RPMI8226 (cell line): Measurements from ENCODE around the gene ZDHHC11B.
"Not testable (repeated sequence)": the region's sequence is repeated elsewhere in the genome, so short reads cannot be mapped to it uniquely, and the experiment has no call there.

Experiments
- DNase-seq: peaks from one replicate; pipeline ENCODE4 v3.0.0-alpha.2; 2015

ZDHHC11B gene

GRCh38 chr5:683551-684481, 100.7 kb downstream of the ZDHHC11B start:
- DNase-seq, result no peak

- DNase-seq, result not testable (repeated sequence)
Observed at GRCh38 chr5:682651-683358, 101.7 kb downstream of the ZDHHC11B start.

- DNase-seq, result not testable (repeated sequence)
Observed at GRCh38 chr5:682216-682615, 102.3 kb downstream of the ZDHHC11B start.

- not testable (repeated sequence) for DNase-seq
Observed at GRCh38 chr5:681317-682191, 103.0 kb downstream of the ZDHHC11B start.

GRCh38 chr5:680836-681235, 103.7 kb downstream of the ZDHHC11B start:
- not testable (repeated sequence) for DNase-seq

- not testable (repeated sequence) for DNase-seq
Observed at GRCh38 chr5:680118-680795, 104.3 kb downstream of the ZDHHC11B start.

- DNase-seq, result not testable (repeated sequence)
Observed at GRCh38 chr5:679166-679895, 105.2 kb downstream of the ZDHHC11B start.

GRCh38 chr5:678521-678920, 106.0 kb downstream of the ZDHHC11B start:
- DNase-seq, result not testable (repeated sequence)

- DNase-seq, result no peak
Observed at GRCh38 chr5:677131-678101, 107.1 kb downstream of the ZDHHC11B start.

GRCh38 chr5:676699-677076, 107.8 kb downstream of the ZDHHC11B start:
- no peak for DNase-seq

GRCh38 chr5:675871-676698, 108.4 kb downstream of the ZDHHC11B start:
- no peak for DNase-seq

- no peak for DNase-seq
Observed at GRCh38 chr5:675111-675870, 109.2 kb downstream of the ZDHHC11B start.

GRCh38 chr5:674630-675011, 109.9 kb downstream of the ZDHHC11B start:
- DNase-seq, result no peak

GRCh38 chr5:673831-674629, 110.5 kb downstream of the ZDHHC11B start:
- no peak for DNase-seq

- DNase-seq, result no peak
Observed at GRCh38 chr5:673161-673830, 111.2 kb downstream of the ZDHHC11B start.

- DNase-seq, result peak; percentile 93
Observed at GRCh38 chr5:672329-673160, 112.0 kb downstream of the ZDHHC11B start.
